HFFc6 (cell line): Measurements from ENCODE around the gene DDR2. TPM values are rescaled to one million over a fixed set of nuclear protein-coding genes. Genes with fewer than 3 reads are reported as not detected.

Experiments used
- DNase-seq: peaks from one replicate; pipeline ENCODE4 v3.0.0-alpha.2; 2018
- H3K27ac Mint-ChIP-seq: 2 replicates; pipeline ENCODE4 v1.8.0; 2020; ENCODE audit warnings: mild to moderate bottlenecking, mixed read lengths
- H3K27me3 Mint-ChIP-seq: 2 replicates; pipeline ENCODE4 v1.8.0; 2021; ENCODE audit warnings: mild to moderate bottlenecking, moderate library complexity, mixed read lengths; ENCODE audit not compliant: insufficient read depth
- H3K36me3 Mint-ChIP-seq: 2 replicates; pipeline ENCODE4 v1.8.0; 2021; ENCODE audit warnings: low read depth, mixed read lengths
- H3K4me1 Mint-ChIP-seq: 2 replicates; pipeline ENCODE4 v1.8.0; 2020; ENCODE audit warnings: low read depth, mixed read lengths
- H3K4me3 Mint-ChIP-seq: 2 replicates; pipeline ENCODE4 v1.8.0; 2020; ENCODE audit warnings: mild to moderate bottlenecking, moderate library complexity, mixed read lengths
- H3K9me3 Mint-ChIP-seq: 2 replicates; pipeline ENCODE4 v1.8.0; 2020; ENCODE audit warnings: mild to moderate bottlenecking, mixed read lengths
- CTCF ChIP-seq: fragments of 200-600 bp; sonication (generic); IDR thresholded peaks from 2 replicates; pipeline ENCODE4 v1.5.0; 2021; ENCODE audit warnings: antibody characterized with exemption, mild to moderate bottlenecking
- total RNA-seq, 6 experiments: library from RNA; stranded (reverse); fragmentation: NEBNext Ultra II Directional; extraction: Animal tissue kit (Norgen Biotek cat#: 25700); gene quantifications; 2 replicates in 1 of 6; 3 replicates in 5 of 6; pipeline ENCODE4 v1.2.3, GENCODE V29; 2021

The DDR2 gene
- total RNA-seq, 6 experiments from 2014 or later: 154 to 218 (median 187) TPM

- Mint-ChIP-seq H3K36me3 (peaks cover 48% of the 10 kb centered on the region), H3K4me1 (peaks cover 92% of the 10 kb centered on the region), H3K27me3 (peaks cover 6% of the 10 kb centered on the region), H3K9me3 (no peaks in the 10 kb centered on the region), H3K27ac (peak overlapping the region; percentile 89), H3K4me3 (peak overlapping the region; percentile 32)
- no peak for DNase-seq
- no peak for TF ChIP-seq CTCF
Measured at GRCh38 chr1:162671664-162672410, 39.6 kb downstream of the DDR2 start.

DNA sequence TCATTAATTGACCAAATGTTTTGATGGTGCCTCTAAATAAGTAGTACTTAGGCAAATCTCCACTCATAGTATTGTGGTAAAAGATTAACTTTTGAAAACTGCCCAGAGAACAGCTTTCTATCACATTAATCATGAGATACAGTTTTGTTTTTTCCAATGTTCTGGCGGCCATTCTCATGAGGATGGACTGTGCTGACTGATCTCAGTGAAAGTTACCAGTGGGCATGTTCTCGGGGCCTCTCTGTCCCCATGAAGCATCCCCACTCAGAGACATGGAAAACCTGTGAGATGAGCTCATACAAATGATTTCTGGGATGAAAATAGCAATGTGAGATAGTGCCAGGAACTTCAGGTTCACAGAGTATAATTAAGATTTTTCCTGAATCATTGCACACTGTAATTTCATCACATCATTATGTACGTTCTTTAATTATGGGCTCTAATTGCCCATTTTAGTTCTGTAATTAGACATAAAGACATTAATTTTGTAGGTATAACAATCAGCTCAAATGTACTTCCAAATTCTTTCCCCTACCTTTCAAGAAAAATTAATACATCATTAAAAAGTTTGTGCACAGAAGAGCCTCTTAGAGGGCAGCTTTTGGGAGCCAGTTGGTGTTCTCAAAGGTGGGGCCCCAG is 40.5 kb downstream of the DDR2 start:
- peak overlapping the region; percentile 89 for H3K27ac Mint-ChIP-seq
- H3K36me3 Mint-ChIP-seq: peaks cover 49% of the 10 kb centered on the region
- peaks cover 4% of the 10 kb centered on the region for H3K27me3 Mint-ChIP-seq
- DNase-seq: no peak
- H3K4me3 Mint-ChIP-seq: peak overlapping the region; percentile 72
- H3K4me1 Mint-ChIP-seq: peaks cover 92% of the 10 kb centered on the region
- no peaks in the 10 kb centered on the region for H3K9me3 Mint-ChIP-seq
- TF ChIP-seq CTCF: no peak

DNA sequence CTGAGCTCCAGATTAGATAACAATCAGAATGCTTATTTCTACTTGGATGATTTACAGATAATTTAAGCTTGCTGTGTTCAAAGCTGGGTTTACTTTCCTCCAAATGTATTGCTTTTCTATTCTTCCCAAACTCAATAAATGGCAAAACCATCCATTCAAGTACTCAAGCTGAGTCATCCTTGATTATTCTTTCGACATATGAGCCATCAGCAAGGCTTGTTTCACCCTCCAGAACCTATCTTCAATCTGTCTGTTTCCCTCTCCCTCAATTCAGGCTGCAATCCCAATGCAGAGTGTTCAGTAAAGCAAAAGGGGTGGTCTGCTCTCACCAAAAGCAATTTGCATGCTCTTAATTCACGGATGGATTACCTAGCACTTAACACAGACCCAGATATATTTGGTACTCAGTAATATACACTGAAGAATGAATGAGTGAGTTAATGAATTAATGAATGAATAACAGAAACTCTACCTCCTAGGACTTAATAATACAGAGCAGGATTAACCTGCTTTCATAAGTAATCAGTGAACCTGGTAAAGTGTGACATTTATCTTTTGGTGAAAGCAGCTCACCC is 41.9 kb downstream of the DDR2 start:
- no peak for TF ChIP-seq CTCF
- H3K27me3 Mint-ChIP-seq: peaks cover 11% of the 10 kb centered on the region
- H3K4me3 Mint-ChIP-seq: peak overlapping the region; percentile 72
- H3K9me3 Mint-ChIP-seq: peaks cover 7% of the 10 kb centered on the region
- H3K27ac Mint-ChIP-seq: peak overlapping the region; percentile 89
- peak; percentile 34 for DNase-seq
- peaks cover 93% of the 10 kb centered on the region for H3K4me1 Mint-ChIP-seq
- peaks cover 53% of the 10 kb centered on the region for H3K36me3 Mint-ChIP-seq

GRCh38 chr1:162676087-162676486 is 43.8 kb downstream of the DDR2 start:
- TF ChIP-seq CTCF: no peak
- Mint-ChIP-seq H3K4me1 (peaks cover 100% of the 10 kb centered on the region), H3K36me3 (peaks cover 64% of the 10 kb centered on the region), H3K4me3 (no peak overlapping the region; the same call in 1 of the 2 replicates), H3K27me3 (peaks cover 12% of the 10 kb centered on the region), H3K9me3 (peaks cover 25% of the 10 kb centered on the region), H3K27ac (peak overlapping the region; percentile 78)
- peak; percentile 52 for DNase-seq

DNA sequence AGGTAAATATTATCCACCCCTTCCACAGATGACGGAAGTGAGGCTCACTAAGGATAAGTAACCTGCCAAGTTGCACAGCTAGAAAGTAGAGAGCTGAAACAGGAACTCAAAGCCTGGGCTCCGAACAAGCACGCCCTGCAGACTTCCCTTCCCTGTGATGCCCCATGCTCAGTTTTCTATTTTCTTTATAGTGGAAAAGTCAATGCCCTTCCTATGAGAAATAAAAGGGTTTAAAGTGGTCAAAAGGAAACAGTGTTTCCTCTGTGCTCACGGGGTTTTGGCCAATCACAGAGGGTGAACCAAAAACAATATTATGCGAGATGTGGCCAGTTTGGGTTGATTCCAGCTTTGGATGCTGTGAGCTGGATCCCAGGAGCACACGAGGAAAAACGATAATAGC is 44.5 kb downstream of the DDR2 start:
- TF ChIP-seq CTCF: no peak
- DNase-seq: no peak
- Mint-ChIP-seq H3K4me1 (peaks cover 100% of the 10 kb centered on the region), H3K27ac (no peak overlapping the region), H3K27me3 (peaks cover 12% of the 10 kb centered on the region), H3K9me3 (peaks cover 25% of the 10 kb centered on the region), H3K36me3 (peaks cover 69% of the 10 kb centered on the region), H3K4me3 (no peak overlapping the region)
